Measurements from ENCODE around the gene CCDC138. TPM values are rescaled to one million over a fixed set of nuclear protein-coding genes. Genes with fewer than 3 reads are reported as not detected.

Gene CCDC138
- total RNA-seq, 1 experiment from 2014 or later: 4.3 TPM

DNA sequence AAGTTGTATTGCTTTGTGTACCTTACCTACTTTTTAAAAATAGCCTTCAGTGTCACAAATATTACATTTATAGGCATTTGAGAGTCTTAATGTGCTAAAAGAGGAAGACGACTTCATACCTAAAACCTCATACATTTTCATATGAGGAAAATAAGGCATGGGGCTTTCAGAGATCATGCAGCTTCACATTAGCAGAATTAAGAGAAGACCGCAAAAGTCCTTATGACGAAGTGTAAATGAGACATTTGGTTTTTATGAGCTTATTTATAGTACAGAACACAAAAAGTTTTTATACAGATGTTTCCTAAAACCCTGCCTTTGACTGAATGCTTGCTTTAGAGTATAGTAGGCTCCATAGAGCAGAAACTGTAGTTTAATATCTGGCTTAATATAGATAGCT, 10.1 kb upstream of the CCDC138 start:
- no peaks in the 10 kb centered on the region for H3K9me3 Mint-ChIP-seq (ENCODE audit: unreplicated experiment)
- BruUV-seq (replicated peaks): no TSS peak
- no peaks in the 10 kb centered on the region for H3K4me1 Mint-ChIP-seq (ENCODE audit: insufficient read depth, unreplicated experiment)
- CTCF ChIA-PET: no interaction called here
- H3K4me3 Mint-ChIP-seq (ENCODE audit: unreplicated experiment): no peak overlapping the region
- no peak for DNase-seq (ENCODE audit: unreplicated experiment)
- intact Hi-C loops (cut with micrococcal nuclease): no loop called here
- no peak overlapping the region for H3K27ac Mint-ChIP-seq (ENCODE audit: low read depth, unreplicated experiment)
- H3K36me3 Mint-ChIP-seq (ENCODE audit: insufficient read depth, unreplicated experiment): peaks cover 94% of the 10 kb centered on the region
- no peaks in the 10 kb centered on the region for H3K27me3 Mint-ChIP-seq (ENCODE audit: insufficient read depth, unreplicated experiment)
- POLR2A ChIA-PET: interaction anchor here (0.9 to 1.9 kb wide), 3 partner anchors 10 to 57 kb away, joined by 5 to 8 read pairs (median 5); partner anchors contain the start of genes CCDC138 and RANBP2
- TF ChIP-seq CTCF (IDR thresholded peaks at IDR 0.05; ENCODE audit: unreplicated experiment): no peak

DNA sequence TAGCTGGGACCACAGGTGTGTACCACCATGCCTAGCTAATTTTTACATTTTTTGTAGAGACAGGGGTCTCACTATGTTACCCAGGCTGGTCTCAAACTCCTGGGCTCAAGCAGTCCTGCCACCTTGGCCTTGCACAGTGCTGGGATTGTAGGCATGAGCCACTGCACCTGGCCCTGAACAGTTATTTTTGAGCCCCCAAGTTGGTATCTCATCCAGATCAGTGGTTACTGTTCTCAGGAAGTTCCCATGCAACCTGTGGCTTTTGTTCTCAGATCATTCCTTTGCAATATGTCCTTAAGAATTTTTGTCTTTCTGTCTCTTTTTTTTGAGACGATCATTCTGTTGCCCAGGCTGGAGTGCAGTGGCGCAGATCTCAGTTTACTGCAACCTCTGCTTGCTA, 7.7 kb upstream of the CCDC138 start:
- CTCF ChIA-PET: interaction anchor here (0.6 kb wide), 1 partner anchor 123 kb away, joined by 5 read pairs; no protein-coding TSS in a partner anchor
- no peak for TF ChIP-seq CTCF (IDR thresholded peaks at IDR 0.05; ENCODE audit: unreplicated experiment)
- DNase-seq (ENCODE audit: unreplicated experiment): no peak
- Mint-ChIP-seq H3K36me3 (ENCODE audit: insufficient read depth, unreplicated experiment) (peaks cover 93% of the 10 kb centered on the region), H3K4me1 (ENCODE audit: insufficient read depth, unreplicated experiment) (no peaks in the 10 kb centered on the region), H3K27me3 (ENCODE audit: insufficient read depth, unreplicated experiment) (no peaks in the 10 kb centered on the region), H3K4me3 (ENCODE audit: unreplicated experiment) (no peak overlapping the region), H3K27ac (ENCODE audit: low read depth, unreplicated experiment) (no peak overlapping the region), H3K9me3 (ENCODE audit: unreplicated experiment) (no peaks in the 10 kb centered on the region)
- intact Hi-C loops (cut with micrococcal nuclease): no loop called here
- POLR2A ChIA-PET: interaction anchor here (0.7 kb wide), 1 partner anchor 24 kb away, joined by 3 read pairs; no protein-coding TSS in a partner anchor
- BruUV-seq (replicated peaks): no TSS peak

DNA sequence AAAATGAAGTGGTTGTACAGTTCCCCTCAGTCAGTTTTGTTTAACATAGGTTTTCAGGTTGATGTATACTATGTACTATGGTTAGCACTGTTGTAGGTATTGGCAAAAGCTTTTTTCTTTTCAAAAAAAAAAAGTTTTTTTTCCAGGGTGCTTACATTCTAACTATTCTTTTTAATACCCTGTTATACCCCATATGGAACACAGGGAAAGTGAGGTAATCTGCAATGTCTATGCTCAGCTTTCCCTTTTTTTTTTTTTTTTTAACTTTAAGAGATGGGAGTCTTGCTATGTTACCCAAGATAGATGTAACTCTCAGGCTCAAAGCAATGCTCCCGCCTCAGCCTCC, 590 bp upstream of the CCDC138 start:
- intact Hi-C loops (cut with micrococcal nuclease): no loop called here
- peaks cover 42% of the 10 kb centered on the region for H3K36me3 Mint-ChIP-seq (ENCODE audit: insufficient read depth, unreplicated experiment)

GRCh38 chr2:108787216-108787541, 608 bp downstream of the CCDC138 start:
- intact Hi-C loops (cut with micrococcal nuclease): no loop called here
- Mint-ChIP-seq H3K27me3 (ENCODE audit: insufficient read depth, unreplicated experiment) (no peaks in the 10 kb centered on the region), H3K4me1 (ENCODE audit: insufficient read depth, unreplicated experiment) (peaks cover 5% of the 10 kb centered on the region), H3K9me3 (ENCODE audit: unreplicated experiment) (no peaks in the 10 kb centered on the region), H3K4me3 (ENCODE audit: unreplicated experiment) (peak overlapping the region; percentile 95), H3K36me3 (ENCODE audit: insufficient read depth, unreplicated experiment) (peaks cover 37% of the 10 kb centered on the region), H3K27ac (ENCODE audit: low read depth, unreplicated experiment) (peak overlapping the region; percentile 93)
- ChIA-PET CTCF (no interaction called here), POLR2A (interaction anchor here (1.4 to 1.7 kb wide), 3 partner anchors 10 to 68 kb away, joined by 3 to 8 read pairs (median 5); partner anchors contain the start of gene RANBP2)
- no peak for TF ChIP-seq CTCF (IDR thresholded peaks at IDR 0.05; ENCODE audit: unreplicated experiment)
- DNase-seq (ENCODE audit: unreplicated experiment): no peak
- TSS peak; percentile 32 for BruUV-seq (replicated peaks)

More for the DNA sequence above, 590 bp upstream of the CCDC138 start:
- CTCF ChIA-PET: no interaction called here
- peaks cover 5% of the 10 kb centered on the region for H3K4me1 Mint-ChIP-seq (ENCODE audit: insufficient read depth, unreplicated experiment)
- H3K27ac Mint-ChIP-seq (ENCODE audit: low read depth, unreplicated experiment): peak overlapping the region; percentile 93
- H3K9me3 Mint-ChIP-seq (ENCODE audit: unreplicated experiment): no peaks in the 10 kb centered on the region
- TF ChIP-seq CTCF (IDR thresholded peaks at IDR 0.05; ENCODE audit: unreplicated experiment): no peak
- DNase-seq (ENCODE audit: unreplicated experiment): peak; percentile 0
- H3K27me3 Mint-ChIP-seq (ENCODE audit: insufficient read depth, unreplicated experiment): no peaks in the 10 kb centered on the region
- H3K4me3 Mint-ChIP-seq (ENCODE audit: unreplicated experiment): peak overlapping the region; percentile 95
- POLR2A ChIA-PET: interaction anchor here (0.6 to 1.7 kb wide), 4 partner anchors 9 to 67 kb away, joined by 3 to 8 read pairs (median 4); partner anchors contain the start of gene RANBP2
- no TSS peak for BruUV-seq (replicated peaks)
